Measurements from ENCODE around the gene SDK2.

SDK2 gene

GRCh38 chr17:73435412-73435811 is 208.8 kb downstream of the SDK2 start:
- in situ Hi-C loops (cut with HindIII; ENCODE audit: low sequenced_read_pairs) = no loop called here

GRCh38 chr17:73434154-73434553 is 210.1 kb downstream of the SDK2 start:
- in situ Hi-C loops (cut with HindIII; ENCODE audit: low sequenced_read_pairs) = no loop called here

GRCh38 chr17:73433501-73433900 is 210.7 kb downstream of the SDK2 start:
- in situ Hi-C loops (cut with HindIII; ENCODE audit: low sequenced_read_pairs) = no loop called here

DNA sequence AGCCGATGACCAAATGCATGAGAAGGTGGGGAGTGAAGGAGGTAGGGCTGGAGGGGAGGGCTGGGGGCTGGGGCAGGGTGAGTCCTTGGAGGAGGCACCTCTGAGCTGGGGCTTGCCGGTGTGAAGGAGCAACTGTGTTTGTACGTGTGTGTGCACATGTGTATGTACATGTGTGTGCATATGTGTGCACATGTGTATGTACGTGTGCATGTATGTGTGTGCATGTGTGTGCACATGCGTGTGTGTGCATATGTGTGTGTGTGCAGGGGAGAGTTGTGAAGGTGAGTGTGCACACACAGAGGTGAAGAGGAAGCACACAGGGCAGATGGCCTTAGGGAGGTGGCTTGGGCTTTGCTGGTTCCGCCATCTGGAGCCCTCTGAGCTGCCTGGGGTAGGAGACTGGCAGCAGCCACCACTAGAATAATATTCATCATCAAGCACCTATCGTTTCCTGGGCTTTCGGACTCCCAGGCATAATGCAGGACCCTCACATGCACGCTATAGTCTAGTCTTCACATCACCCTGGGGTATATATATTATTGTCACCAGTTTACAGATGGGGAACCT is 211.5 kb downstream of the SDK2 start:
- in situ Hi-C loops (cut with HindIII; ENCODE audit: low sequenced_read_pairs) = no loop called here

GRCh38 chr17:73431401-73432205 is 212.6 kb downstream of the SDK2 start:
- in situ Hi-C loops (cut with HindIII; ENCODE audit: low sequenced_read_pairs) = no loop called here

DNA sequence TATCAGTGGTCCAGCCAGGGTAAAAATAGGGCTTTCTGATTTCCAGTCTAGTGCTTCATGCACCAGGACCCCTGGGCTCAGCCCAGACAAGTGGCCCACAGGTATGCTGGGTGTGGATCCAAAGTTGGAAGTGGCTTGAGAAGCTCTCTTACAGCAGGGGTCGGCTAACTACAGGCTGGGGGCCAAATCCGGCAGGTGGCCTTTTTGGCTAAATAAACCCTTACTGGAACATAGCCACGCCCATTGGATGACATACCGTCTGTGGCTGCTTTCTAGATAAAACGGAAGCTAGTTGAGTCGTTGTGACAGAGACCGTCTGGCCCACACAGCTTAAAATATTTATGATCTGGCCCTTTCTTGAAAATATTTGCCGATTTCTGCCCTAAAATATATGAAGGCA is 213.4 kb downstream of the SDK2 start:
- in situ Hi-C loops (cut with HindIII; ENCODE audit: low sequenced_read_pairs) = no loop called here

GRCh38 chr17:73430165-73430680 is 214.0 kb downstream of the SDK2 start:
- in situ Hi-C loops (cut with HindIII; ENCODE audit: low sequenced_read_pairs) = no loop called here

DNA sequence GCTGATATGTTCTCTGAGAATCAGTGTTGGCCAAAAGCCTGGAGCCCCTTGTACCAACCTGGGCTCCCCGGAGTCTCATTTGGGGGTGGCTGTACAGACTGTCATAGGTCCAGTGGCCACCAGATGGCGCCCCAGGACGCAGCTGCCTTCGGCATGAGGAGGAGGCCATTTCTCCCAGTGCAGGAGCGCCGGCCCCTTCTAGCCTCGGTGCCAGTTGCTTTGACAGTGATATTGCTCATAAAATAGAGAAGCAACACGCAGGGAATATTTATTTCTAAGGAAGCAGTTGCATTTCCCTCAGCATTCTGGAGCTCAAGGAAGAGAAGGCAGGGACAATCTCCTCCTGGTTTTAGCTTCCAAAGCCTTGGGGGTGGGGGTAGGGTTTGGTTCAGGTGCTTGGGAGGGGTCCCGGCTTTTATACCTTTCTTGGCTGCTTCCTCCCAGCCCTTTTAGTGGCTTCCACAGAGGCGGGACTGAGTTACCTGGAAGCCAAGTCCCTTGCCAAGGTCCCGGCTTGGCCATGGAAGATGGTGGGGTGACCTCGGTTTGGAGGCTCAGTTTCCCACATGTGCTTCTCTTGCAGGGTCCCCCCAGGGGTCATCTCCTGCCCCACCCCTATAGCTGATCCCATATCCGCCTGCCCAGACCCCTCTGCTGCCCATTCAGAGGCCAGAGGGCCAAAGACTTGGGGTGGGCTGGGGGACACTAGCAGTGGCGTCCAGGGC is 214.6 kb downstream of the SDK2 start:
- in situ Hi-C loops (cut with HindIII; ENCODE audit: low sequenced_read_pairs) = no loop called here

- in situ Hi-C loops (cut with HindIII; ENCODE audit: low sequenced_read_pairs) = no loop called here
These were observed 217.0 kb downstream of the SDK2 start for GRCh38 chr17:73427198-73427597.

DNA sequence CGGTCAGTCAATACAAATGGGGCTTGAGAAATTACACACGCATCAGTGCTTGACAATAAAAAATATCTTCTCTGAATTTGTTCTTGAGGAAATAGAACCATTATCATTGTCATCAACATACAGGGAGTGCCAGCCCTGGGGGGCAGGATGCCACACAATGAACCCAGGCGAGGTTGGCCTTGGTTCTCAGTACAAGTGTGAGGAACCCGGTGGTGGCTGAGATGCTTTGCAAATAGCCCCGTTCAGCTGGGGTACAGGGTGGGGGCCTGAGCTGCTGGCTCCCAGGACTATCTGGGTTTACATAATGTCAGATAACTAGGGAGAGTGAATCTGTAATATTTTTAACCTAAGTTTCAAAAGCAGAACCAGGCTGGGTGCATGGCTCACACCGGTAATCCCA is 219.7 kb downstream of the SDK2 start:
- in situ Hi-C loops (cut with HindIII; ENCODE audit: low sequenced_read_pairs) = loop anchor here (5.0 kb wide), 1 partner anchor 77 kb away; no protein-coding TSS in a partner anchor

DNA sequence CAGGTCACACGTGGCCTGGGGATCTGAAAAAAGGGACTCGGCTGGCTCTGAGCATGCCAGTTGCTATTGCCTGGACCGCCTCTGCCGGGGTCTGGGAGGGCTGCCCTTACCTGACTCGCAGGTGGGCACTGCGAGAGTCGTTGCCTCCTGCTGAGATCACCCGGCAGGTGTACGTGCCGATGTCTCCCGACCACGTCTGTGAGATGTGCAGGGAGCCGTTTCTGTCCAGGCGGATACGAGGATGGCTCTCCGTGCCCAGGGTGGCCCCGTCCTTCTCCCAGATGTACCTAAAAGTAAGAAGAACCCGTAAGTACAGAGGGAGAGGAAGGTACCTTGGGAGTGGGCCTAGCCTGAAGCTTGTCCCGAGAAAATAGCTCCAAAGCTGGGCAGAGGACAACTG is 220.4 kb downstream of the SDK2 start:
- in situ Hi-C loops (cut with HindIII; ENCODE audit: low sequenced_read_pairs) = loop anchor here (5.0 kb wide), 1 partner anchor 77 kb away; no protein-coding TSS in a partner anchor

DNA sequence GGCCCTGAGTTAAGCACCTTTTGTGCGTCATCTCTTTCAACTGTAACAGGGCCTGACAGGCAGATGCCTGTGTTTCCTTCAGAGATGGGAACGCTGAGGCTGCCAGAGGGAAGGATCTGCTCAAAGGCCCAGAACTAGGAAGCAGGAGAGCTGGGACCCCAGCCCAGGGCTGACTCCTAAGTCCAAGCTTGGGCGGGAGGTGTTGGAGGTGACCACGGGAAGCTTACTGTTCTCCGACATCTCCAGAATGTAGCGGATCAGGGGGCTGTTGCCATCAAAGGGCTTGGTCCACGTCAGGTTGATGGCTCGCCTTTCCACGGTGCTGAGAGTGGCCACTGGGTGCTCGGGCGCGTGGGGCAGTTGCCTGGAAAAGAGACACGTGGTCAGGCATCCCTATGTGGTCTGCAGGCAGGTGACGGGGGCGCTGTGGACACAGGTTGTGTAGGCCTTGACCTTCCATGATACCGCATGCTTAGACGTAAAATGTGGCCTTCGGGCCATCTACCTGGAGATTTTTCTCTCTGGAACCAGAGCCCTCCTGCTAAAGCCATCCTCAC is 221.0 kb downstream of the SDK2 start:
- in situ Hi-C loops (cut with HindIII; ENCODE audit: low sequenced_read_pairs) = loop anchor here (5.0 kb wide), 1 partner anchor 76 kb away; no protein-coding TSS in a partner anchor

DNA sequence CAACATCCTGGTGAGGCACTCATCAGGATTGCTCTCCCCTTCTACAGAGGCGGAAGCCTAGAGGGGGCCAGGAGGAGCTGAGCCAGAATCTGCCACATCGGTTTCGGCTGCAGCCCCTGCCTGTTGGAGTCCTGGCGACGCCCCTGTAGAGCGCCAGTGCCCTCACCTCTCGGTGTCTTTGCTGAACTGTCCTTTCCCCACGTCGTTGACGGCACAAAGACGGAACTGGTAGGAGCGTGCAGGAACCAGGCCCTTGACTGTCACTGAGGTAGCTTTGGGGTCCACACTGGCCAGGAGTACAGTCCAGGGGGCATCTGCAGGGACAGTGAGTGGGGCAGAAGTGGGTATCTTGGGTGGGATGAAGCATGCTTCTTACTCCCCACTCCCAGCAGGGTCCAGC is 222.1 kb downstream of the SDK2 start:
- in situ Hi-C loops (cut with HindIII; ENCODE audit: low sequenced_read_pairs) = loop anchor here (5.0 kb wide), 1 partner anchor 75 kb away; no protein-coding TSS in a partner anchor

- in situ Hi-C loops (cut with HindIII; ENCODE audit: low sequenced_read_pairs) = loop anchor here (5.0 kb wide), 1 partner anchor 74 kb away; no protein-coding TSS in a partner anchor
These were observed 223.3 kb downstream of the SDK2 start for GRCh38 chr17:73420897-73421296.

GRCh38 chr17:73419881-73420280 is 224.4 kb downstream of the SDK2 start:
- in situ Hi-C loops (cut with HindIII; ENCODE audit: low sequenced_read_pairs) = loop anchor here (5.0 kb wide), 1 partner anchor 73 kb away; no protein-coding TSS in a partner anchor

DNA sequence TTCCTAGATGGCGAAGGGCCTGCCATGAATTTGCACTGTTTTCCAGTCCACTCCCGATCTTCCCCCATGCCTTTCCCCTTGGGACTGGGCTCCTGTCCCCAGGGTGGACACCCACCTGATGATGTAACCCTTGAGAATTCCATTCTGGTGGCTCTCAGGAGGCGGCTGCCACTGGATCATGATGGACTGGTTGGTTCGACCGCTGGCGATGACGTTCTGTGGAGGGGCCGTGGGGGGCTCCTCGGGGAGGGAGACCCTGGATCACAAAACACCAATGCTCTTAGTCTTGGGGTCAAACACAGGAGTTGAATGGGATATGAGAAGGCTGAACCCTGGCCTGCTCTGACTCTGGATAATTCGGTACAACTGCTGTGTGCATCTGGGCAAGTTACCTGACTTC is 225.2 kb downstream of the SDK2 start:
- in situ Hi-C loops (cut with HindIII; ENCODE audit: low sequenced_read_pairs) = no loop called here

- in situ Hi-C loops (cut with HindIII; ENCODE audit: low sequenced_read_pairs) = no loop called here
These were observed 228.5 kb downstream of the SDK2 start for GRCh38 chr17:73415782-73416181.

DNA sequence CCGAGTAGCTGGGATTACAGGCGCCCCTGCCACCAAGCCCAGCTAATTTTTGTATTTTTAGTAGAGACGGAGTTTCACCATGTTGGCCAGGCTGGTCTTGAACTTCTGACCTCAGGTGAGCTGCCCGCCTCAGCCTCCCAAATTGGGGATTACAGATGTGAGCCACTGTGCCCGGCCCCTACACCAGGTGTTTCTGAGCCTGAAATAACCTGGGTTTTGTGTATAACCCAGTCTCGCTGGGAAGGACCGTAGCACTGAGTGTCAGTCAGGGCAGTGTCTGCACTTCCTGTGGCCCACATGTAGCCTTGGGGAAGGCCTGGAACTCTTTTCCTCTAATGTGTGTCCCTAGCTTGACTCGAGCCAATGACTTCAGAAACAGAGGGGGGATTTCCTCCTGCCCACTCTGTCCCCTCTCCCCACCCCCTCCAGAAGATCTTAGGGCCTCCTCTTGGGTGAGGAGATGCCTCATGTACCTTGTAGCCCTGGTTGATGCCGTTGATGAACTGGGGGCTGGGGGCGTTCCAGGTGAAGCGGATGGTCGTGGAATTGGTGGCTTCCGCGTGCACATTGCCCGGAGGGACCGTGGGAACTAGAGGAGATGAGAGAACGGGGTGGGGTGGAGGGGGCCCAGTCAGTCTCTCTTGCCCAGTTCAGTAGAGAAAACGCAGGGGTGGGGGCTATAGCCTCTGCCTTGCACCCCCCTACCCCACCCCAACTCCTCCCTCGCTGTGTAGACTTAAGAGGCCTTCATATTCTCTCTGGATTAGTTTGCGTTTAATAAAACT is 229.9 kb downstream of the SDK2 start:
- in situ Hi-C loops (cut with HindIII; ENCODE audit: low sequenced_read_pairs) = no loop called here

- in situ Hi-C loops (cut with HindIII; ENCODE audit: low sequenced_read_pairs) = no loop called here
These were observed 231.3 kb downstream of the SDK2 start for GRCh38 chr17:73412914-73413313.

DNA sequence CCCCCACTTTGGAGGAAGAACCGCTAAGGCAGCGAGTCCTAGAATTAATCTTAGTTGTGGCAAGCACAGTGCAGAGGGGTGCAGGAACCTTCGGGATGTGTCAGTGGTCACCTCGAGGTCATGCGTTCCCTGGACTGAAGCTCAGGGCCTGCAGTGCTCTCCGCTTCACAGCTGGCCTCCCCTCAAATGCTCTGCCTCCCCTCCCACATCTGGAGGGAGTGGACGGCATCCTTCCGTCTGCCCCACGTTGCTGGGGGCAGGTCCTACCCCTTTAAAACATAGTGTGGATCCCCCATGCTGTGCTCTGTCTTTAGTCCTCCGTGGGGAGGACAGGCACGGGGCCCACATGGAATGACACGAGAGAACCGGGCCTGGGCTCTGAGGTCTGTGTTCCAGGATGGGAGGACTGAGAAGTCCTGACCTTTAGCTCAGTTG is 232.9 kb downstream of the SDK2 start:
- in situ Hi-C loops (cut with HindIII; ENCODE audit: low sequenced_read_pairs) = no loop called here
